GM21381 (cell line): ENCODE measurements around the gene CYP4V2.

ENCODE experiments used
- ATAC-seq: cut with Tn5 transposase; IDR thresholded peaks from one replicate; pipeline ENCODE4 v1.9.1; 2021; ENCODE audit warnings: mild to moderate bottlenecking, moderate library complexity; ENCODE audit not compliant: unreplicated experiment

Gene CYP4V2

DNA sequence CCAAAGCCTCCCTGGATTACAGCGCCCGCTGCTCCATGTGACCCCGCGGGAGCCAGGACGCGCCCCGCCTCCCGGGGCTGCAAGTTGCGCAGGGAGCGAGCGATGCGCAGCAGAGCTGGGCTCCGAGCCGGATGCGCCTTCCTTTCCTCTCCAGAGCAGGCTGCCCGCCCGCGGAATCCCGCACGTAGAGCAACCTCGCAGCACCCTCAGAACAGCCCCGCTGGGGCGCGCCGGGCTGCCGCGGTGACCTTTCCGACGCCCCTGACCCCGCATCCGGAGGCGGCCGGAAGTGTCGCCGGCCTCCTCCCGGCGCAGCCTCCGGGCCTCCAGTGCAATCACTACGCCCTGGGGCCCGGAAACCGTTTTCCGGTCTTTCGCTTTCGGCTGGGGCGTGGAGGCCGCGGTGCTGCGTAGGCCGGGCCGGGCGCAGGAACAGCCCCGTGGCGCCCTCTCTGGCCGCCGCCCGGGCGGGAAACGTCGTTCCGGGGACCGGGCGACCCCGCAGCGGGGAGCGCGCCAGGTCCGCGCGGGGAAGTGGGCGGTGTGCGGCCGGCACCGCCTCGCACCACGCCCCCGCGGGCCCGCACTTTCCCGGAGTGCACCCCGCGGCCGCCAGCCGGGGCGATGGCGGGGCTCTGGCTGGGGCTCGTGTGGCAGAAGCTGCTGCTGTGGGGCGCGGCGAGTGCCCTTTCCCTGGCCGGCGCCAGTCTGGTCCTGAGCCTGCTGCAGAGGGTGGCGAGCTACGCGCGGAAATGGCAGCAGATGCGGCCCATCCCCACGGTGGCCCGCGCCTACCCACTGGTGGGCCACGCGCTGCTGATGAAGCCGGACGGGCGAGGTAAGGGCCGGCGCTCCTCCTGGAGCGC lies at the start of gene CYP4V2:
Gene CYP4V2 (plus strand): TSS at position 368 of the 866 bp plus-strand sequence. CDS start 257 bp downstream, at position 625.
- peak; percentile 84 for ATAC-seq

DNA sequence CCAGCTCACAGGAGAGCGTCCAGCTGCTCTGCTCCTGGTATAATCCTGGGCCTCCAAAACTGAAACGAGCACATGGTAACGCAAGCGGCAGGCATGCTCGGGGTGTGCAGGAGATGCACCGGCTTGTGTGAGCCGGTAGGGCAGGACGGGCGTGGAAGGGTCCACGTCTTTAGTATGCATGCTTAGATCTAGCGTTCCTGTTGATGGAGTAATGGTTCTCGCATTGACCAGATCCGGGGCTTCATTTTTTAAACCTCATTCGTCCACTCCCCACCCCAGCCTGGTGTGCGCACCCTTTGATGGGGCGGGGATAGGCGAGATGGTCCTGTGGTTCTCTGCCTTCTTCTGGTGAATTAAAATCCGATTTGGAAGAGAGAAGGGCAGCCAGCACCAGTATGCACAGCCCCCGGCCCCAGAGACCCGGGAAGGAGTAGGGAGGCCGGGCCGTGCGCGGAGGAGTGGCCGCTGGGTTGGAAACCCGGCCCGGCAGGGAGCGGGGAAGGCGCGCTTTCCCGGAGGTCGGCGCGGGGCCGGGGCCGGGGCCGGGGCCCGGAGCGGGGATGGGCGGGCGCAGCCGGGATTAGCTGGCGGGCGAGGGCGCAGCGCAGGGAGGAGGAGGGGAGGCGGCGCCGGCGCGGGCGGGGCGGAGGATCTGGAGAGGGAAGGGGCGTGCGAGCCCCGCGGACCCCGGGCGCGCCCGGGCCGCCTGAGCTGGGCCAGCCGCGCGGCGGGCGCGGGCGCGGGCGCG lies 47.0 kb upstream of the CYP4V2 start:
- peak; percentile 28 for ATAC-seq

DNA sequence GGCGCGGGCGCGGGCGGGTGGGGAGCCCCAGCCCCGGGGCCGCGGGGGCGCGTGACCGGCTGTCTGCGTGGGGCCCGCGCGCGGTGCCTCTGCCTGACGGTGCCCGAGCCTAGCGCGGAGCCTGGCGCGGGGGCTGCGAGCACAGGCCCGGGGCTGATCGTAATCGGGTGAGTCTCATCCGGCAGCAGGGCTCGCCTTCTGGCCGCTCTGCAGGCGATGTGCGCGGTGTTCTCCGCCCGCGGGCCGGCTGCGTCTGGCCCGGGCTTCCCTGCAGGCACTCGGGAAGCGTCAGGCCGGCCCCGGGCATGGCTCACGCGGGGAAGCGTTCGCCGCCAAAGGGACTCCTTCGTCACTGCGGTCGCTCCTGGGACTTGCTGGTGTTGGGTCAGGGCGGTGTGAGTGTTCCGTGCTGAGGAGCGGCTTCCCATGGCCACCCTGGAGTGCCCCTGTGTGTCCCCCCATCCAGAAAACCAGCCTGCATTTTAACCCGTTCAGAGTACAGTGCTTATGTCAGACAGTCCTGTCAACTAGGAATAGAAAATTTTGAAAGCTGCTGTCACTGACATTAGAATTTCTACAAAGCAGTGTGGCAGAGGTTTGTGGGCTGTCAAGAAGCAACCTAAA lies 46.3 kb upstream of the CYP4V2 start:
- ATAC-seq = peak; percentile 35

DNA sequence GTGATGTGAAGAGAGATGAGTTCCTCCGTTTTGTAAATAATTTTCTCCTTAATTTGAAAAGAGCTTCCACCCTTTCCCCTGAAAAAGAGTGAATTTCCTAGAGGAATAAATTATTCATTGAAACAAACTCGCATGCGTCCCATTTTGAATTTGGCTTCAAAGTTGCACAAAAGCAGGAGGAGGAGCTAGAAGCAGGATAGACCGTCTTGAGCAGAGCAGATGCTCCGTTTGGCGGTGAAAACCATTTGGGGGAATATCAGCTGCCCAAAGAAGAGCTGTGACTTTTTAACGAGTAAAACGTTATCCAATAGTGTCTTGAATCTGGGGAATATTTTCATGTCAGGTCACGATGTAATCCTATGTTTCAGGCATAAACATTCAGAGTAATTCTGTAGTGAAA lies 44.9 kb upstream of the CYP4V2 start:
- no peak for ATAC-seq

DNA sequence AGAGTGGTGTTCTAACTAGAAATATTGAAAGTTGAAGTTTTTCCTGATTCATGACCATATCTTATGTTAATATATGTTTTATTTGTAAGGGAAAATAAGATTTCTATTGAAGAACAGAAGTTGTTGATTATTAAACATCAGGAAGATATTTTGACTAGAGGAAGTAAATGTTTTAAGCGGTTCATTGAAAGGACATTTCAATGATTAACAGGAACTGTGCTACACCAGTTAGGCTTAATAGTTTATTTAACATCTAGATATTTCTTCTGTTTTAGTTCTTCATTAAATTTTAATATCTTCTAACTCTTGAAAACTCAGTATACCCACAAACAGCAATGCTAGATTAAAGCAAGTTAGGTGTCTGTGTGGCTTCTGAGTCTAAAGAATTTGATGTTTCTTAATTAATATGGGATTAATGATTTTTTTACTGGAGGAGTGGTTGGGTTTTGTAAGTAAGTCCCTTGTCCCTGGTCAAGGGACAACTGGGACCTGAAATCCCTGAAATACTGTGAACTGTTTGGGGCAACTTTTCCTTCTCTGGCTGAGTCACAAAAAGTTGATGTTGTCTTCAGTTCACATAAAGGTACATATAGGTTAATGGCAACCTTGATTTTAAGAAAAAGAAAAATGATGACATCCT lies 42.9 kb upstream of the CYP4V2 start:
- ATAC-seq = no peak

DNA sequence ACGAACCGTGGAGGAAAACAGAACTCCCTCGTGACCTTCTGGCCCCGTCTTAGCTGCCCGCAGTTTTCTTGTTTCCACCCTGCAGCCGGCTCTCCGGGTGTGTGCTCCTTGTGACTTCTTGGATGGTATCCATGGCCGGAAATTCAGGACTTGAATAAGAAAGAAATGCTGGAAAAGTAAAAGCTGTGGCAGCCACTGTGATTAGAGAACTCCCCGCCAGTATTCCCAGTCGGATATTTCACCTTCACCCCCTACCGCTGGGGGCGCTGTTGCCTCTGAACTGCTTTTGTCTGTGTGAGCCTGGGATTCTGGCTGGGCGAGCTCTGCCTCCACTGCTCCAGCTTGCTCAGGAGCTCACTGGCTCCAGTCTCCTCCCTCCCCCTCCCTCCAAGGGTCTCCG lies 41.5 kb upstream of the CYP4V2 start:
- no peak for ATAC-seq

DNA sequence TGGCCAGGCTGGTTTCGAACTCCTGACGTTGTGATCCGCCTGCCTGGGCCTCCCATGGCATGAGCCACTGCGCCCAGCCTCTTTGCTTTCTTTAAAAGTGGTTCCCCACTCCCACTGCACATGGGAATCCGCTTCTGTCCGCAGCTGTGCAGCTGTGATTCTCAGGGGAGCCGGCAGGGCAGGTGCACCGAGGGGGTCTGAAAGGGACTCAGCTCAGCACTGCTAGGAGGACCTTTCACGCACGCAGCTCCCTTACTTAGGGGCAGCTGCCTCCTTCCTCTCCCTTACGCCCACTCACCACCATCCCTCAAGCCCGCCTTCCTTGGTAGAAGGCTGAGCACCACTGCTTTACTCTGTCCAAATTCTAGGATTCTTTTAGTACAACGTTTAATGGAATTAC lies 40.4 kb upstream of the CYP4V2 start:
- ATAC-seq = no peak

DNA sequence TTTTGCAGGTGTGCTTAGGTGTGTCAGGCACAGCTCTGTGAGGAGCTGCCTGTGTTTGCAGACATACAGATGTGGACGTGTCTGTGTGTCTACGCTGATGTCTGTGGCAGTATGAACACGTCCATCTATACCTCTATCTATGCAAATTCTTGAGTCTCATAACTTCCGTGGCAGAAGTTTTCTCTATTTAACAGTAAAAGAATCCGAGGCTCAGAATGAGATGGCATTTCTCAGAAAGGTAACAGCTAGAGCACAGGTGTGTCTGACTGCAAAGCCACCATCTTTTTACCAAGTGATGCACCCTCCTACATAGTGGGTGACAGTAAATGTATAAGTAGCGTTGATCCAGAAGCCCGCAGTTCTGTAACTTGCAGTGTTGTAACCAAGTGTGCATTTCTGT lies 39.9 kb upstream of the CYP4V2 start:
- no peak for ATAC-seq

DNA sequence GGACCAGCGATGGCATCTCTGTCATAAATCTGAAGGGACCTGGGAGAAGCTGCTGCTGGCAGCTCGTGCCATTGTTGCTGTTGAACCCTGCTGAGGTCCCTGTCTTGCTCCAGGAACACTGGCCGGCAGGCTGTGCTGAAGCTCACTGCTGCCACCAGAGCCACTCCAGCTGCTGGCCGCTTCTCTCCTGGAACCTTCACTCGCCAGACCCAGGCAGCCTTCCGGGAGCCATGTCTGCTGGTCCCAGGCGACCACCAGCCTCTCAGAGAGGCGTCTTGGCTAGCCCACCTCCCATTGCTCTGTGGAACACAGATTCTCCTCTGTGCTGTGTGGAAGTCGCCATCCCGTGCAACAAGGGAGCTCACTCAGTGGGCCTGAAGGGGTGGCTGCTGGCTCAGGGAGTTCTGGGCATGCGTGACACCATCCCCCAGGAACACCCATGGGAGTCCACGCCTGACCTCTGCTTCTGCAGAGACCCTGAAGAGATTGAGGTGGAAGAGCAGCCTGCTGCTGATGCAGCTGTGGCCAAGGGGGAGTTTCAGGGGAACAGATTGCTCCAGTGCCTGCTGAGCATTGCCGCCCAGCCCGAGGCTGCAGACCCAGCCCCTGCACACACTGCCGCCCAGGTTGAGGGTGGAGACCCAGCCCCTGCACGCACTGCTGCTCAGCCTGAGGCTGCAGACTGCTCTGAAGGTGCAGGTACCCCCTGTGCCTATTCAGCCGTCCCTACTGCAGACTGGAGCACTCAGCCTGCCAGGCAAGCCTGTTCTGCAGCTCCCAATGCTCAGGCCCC lies 33.1 kb upstream of the CYP4V2 start:
- no peak for ATAC-seq

DNA sequence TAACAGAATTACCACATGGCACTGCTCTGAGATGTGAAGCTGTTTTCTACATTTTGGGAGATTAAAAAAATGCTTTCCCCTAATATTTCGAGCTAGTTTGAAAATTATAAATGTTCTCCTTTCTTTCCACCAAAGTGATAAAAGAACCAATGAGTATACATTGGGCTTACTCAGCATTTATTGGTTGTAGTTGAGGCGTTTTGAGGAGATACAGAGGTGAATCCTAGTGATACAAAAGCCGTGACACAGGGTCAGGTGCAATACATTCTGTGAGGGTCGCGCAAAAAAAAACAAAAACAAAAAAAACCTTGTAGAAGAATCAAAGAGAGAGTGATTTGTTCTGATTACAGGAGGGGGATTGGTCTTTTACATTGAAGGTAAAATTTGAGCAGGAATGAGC lies 32.4 kb upstream of the CYP4V2 start:
- no peak for ATAC-seq

DNA sequence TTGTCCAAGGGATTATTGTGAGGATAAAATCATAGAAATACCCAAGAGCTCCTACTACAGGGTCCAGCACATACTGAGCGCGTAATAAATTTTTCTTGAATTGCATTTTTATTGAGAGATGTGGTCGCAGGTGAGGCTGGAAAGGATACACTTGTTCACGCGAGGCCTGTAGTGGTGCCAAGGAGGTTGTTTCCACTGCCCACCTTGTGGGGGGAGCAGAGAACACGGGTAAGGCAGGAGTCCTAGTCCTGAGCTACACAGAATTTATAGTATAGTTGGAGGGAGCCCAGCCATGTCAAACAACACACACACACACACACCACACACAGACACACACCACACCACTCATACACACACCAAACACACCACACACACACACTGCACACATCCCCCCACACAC lies 31.8 kb upstream of the CYP4V2 start:
- no peak for ATAC-seq

DNA sequence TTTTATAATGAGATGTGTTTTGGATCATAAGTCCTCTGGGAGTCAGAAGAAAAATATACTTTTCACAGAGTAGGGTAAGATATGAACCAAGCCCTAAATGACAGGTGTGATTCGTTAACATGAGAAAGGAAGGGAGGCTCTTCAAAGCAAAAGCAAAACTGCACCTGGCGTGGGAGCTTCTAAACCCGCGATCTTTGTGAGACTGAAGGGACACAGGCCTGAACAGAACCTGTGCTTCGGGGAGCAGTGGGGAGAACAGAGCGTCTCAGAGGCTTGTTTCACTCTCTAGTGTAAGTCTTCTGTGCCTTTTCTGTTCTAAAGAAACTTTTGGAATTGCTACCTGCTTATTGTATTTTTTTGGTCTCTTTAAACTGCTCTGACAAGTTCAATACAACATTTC lies 30.2 kb upstream of the CYP4V2 start:
- ATAC-seq = peak; percentile 92

DNA sequence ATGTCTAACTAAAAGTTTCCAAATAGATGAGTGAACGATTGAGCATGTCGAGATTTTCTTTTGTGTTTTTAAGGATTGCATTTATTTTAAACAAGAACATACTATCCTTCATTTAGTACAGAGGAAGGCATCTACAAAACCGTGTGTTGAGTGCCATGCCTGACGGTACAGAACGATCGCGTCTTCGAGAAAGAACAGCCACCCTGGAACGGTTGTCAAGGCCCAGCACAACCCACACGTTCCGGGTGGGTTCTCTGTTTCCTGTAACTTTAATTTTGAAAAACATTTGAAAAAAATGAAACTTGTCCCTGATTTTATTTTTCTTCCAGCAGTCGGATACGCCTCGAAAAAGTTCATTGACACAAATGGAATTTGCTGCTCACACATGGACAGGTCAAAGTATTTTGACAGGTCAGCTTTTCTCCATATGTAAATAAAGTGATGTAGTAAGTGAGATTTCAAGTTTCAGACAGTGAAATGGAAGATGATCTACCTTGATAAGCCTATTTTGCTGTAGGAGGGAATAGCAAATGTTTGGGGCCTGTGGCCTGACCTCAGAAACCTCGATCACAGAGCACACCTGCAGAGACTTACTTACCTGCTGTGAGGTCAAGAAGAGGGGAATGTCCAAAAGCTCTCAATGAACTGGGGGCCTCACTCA lies 24.4 kb upstream of the CYP4V2 start:
- ATAC-seq = no peak

DNA sequence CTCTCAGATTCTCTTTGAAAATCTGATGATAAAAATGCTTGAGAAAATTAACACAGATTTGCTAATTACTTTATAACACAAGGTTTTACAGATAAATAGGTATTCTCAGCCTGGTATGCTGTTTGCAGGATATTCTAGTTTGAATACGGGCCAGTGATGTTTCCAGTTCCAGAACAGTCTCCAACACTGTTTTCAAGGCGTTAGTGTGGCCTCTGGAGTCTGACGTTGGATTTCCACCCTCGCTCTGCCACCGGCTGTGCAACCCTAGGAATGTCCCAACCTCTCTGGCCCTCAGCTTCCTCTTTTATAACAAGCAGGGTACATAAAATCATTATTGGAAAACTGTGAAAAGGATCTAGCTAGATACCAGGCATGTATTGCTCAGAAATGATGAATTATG lies 23.8 kb upstream of the CYP4V2 start:
- no peak for ATAC-seq

DNA sequence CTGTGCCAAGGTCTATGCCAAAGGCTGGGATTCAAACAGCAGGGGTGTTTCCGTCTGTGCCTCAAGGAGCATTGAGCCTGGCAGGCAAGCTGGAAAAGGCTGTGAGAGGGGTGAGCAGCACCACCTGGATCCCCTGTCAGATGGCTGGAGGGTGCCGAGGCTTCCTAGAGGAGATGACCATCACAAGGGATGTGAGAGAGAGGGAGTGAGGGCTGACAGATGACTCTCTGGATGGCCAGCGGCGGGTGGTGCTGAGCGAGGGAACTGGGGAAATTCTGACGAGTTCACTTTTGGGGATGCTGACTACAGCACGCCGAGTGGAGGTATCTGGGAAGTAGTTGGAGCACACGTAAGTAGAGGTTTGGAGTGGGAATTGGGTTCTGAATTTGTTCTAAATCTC lies 22.6 kb upstream of the CYP4V2 start:
- ATAC-seq = no peak

DNA sequence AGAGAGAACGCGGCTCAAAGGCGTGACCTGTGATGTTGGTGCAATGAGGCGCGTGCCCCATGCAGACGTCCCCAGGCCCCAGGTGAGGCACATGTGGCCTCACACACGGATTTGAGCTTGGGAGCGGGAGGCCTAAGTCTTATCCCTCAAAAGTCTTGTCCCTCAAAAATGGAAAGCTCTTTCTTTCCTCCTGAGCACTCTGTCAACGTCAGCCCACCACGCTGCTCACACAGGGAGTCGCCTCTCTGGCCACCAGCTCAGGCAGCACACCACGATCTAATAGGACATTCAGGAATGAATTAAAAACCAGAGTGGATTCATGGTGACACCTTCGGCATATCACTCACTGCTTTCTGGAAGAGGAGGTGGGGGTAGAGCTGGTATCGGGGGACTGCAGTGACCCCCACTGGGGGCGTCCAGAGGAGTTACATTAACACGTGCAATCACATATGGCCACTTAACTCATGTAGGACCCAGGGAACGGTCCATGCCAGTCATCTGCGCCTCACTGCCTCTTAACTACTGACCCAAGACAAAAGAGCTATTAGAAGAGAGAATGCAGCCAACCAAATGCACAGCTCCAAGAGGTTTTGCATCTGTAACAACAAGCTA lies 21.9 kb upstream of the CYP4V2 start:
- no peak for ATAC-seq

DNA sequence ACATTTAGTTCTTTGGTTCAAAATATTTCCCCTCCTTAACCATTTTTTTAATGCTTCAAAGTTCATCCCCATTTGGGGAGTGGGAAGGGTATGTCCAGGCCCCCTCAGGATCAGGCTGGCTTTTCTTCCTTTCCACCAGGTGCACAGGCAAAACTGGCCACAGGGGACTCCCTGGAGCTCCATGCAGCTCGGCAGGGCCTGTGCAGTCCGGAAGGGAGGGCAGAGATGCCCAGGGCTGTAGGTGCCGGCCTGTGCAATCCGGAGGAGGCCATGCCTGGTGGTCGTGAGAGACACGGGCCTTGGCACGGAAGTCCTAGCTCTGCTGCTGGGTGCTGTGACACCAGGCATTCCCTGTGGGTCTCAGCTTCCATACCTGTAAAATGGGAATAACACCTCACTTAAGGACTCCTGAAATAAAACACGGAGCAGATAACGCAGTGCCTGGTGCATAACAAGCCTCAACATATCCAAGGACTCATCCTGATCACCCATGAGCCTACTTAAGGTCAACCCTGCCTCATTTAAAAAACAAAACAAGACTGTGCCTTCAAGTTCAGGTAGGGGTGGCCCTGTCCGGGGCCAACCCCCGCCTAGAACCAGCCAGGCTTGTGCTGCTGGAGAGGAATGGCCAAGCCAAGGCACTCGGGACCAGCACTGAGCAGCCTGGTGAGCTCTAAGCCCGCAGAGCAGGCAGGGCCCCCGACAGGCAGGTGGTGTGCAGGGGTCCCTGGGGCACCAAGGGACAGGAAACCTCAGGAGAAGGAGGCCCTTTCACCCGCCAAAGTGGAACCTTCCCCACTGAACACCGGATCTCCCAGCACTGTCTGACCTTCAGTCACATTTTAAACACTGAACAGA lies 21.2 kb upstream of the CYP4V2 start:
- no peak for ATAC-seq

DNA sequence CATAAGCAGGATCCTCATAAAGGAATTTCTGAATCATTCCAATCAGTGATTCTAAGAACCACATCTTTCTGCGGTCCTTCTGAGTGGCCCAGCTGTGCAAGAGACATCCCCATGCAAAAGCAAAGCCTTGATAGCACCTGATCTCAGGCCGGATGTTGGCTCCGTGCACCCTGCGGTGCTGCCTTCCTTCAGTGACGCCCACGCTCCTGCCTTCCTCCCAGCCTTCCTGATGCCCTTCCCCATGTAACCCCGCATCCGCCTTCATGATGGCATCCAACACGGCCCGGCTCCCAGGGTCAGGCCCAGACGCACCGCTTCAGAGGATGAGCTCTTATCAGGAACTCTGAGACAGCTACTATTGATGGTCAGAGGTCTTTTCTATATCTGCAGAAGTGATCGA lies 20.4 kb upstream of the CYP4V2 start:
- no peak for ATAC-seq

DNA sequence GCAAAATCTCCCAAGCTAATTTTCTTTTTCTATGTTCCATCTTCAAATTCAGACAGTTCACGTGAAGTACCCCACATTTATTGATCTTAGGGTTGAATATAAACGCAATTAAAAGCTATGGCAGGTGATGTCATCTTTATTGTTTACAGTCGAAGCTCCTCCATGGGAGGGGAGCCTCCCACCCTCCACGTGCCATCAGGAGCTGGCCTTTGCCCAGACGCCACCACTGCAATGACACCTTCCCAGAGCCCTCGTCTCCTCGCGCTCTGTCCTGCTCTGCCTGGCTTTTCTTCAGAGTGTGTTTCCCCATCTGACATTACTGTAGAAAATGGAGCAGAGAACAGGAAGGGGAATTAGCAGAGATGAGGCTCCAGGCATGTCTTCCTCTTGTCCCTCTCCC lies 18.8 kb upstream of the CYP4V2 start:
- ATAC-seq = no peak
